Astrocyte (in vitro differentiated cells and primary cell): Measurements from ENCODE around the gene RAB6B. TPM values are rescaled to one million over a fixed set of nuclear protein-coding genes. Genes with fewer than 3 reads are reported as not detected.

Experiments
- DNase-seq: peaks from one replicate; pipeline ENCODE4 v3.0.0-alpha.2; 2010; ENCODE audit warnings: low read depth
- FAIRE-seq: peaks from 2 replicates; lab custom pipeline; 2011; peaks lifted over from hg19 to GRCh38; lab: Jason Lieb, UNC
- H2AFZ ChIP-seq: 2 replicates; pipeline ENCODE4 v1.6.0; 2012; ENCODE audit warnings: low read depth, low read length, inconsistent platforms
- H3K27ac ChIP-seq: 2 replicates; pipeline ENCODE4 v1.5.1; 2011; ENCODE audit warnings: low read depth, low read length, inconsistent platforms
- H3K27me3 ChIP-seq: 2 replicates; pipeline ENCODE4 v1.6.0; 2011; ENCODE audit warnings: low read length, inconsistent platforms; ENCODE audit not compliant: insufficient read depth
- H3K36me3 ChIP-seq: 2 replicates; pipeline ENCODE4 v1.5.1; 2011; ENCODE audit warnings: low read length, inconsistent platforms; ENCODE audit not compliant: insufficient read depth
- H3K4me1 ChIP-seq: 2 replicates; pipeline ENCODE4 v1.5.1; 2011; ENCODE audit warnings: low read length, inconsistent platforms; ENCODE audit not compliant: insufficient read depth
- H3K4me2 ChIP-seq: 2 replicates; pipeline ENCODE4 v1.6.0; 2012; ENCODE audit warnings: low read length, inconsistent platforms
- H3K4me3 ChIP-seq: 2 replicates; pipeline ENCODE4 v1.5.1; 2011; ENCODE audit warnings: low read depth, mild to moderate bottlenecking, low read length, inconsistent platforms; ENCODE audit not compliant: insufficient read depth
- H3K79me2 ChIP-seq: 2 replicates; pipeline ENCODE4 v1.6.0; 2012; ENCODE audit warnings: mild to moderate bottlenecking, low read length, inconsistent platforms; ENCODE audit not compliant: insufficient read depth
- H3K9ac ChIP-seq: 2 replicates; pipeline ENCODE4 v1.6.0; 2012; ENCODE audit warnings: mild to moderate bottlenecking, low read length, inconsistent platforms
- H3K9me3 ChIP-seq: 2 replicates; pipeline ENCODE4 v1.5.1; 2012; ENCODE audit warnings: low read depth, mild to moderate bottlenecking, low read length, inconsistent platforms; ENCODE audit not compliant: insufficient read depth
- H4K20me1 ChIP-seq: 2 replicates; pipeline ENCODE4 v1.6.0; 2012; ENCODE audit warnings: low read length, inconsistent platforms; ENCODE audit not compliant: insufficient read depth
- H3K27ac Mint-ChIP-seq: one replicate; pipeline ENCODE4 v1.8.0; 2021; ENCODE audit warnings: mild to moderate bottlenecking, mixed read lengths; ENCODE audit not compliant: unreplicated experiment
- H3K27me3 Mint-ChIP-seq: one replicate; pipeline ENCODE4 v1.8.0; 2021; ENCODE audit warnings: low read depth, mixed read lengths; ENCODE audit not compliant: unreplicated experiment
- H3K36me3 Mint-ChIP-seq: one replicate; pipeline ENCODE4 v1.8.0; 2021; ENCODE audit warnings: low read depth, mixed read lengths; ENCODE audit not compliant: unreplicated experiment
- H3K4me1 Mint-ChIP-seq: one replicate; pipeline ENCODE4 v1.8.0; 2021; ENCODE audit warnings: low read depth, mixed read lengths; ENCODE audit not compliant: unreplicated experiment
- H3K4me3 Mint-ChIP-seq: one replicate; pipeline ENCODE4 v1.8.0; 2021; ENCODE audit warnings: mild to moderate bottlenecking, moderate library complexity, mixed read lengths; ENCODE audit not compliant: unreplicated experiment
- H3K9me3 Mint-ChIP-seq: one replicate; pipeline ENCODE4 v1.8.0; 2021; ENCODE audit warnings: mild to moderate bottlenecking, mixed read lengths; ENCODE audit not compliant: unreplicated experiment
- CTCF ChIP-seq: IDR thresholded peaks from 2 replicates; pipeline ENCODE4 v1.5.1; 2011; ENCODE audit warnings: low read depth, mild to moderate bottlenecking, inconsistent platforms, low read length, moderate library complexity; ENCODE audit not compliant: insufficient read depth
- EZH2 ChIP-seq: IDR thresholded peaks from 2 replicates; pipeline ENCODE4 v1.6.1; 2012; ENCODE audit warnings: mild to moderate bottlenecking, low read length, inconsistent platforms; ENCODE audit not compliant: insufficient read depth
- total RNA-seq: library from RNA; stranded (reverse); gene quantifications from 2 replicates; pipeline ENCODE4 v1.2.1, GENCODE V29; 2021

The RAB6B gene
- total RNA-seq, 1 donor from 2014 or later: 61.8 TPM

- Histone ChIP-seq H3K4me3 (no peak overlapping the region), H3K27ac (no peak overlapping the region), H3K36me3 (no peaks in the 10 kb centered on the region), H2AFZ (no peak overlapping the region), H3K4me1 (no peaks in the 10 kb centered on the region), H4K20me1 (no peaks in the 10 kb centered on the region), H3K9me3 (no peaks in the 10 kb centered on the region), H3K9ac (no peak overlapping the region), H3K79me2 (no peaks in the 10 kb centered on the region), H3K4me2 (no peak overlapping the region), H3K27me3 (peaks cover 2% of the 10 kb centered on the region)
- no peaks in the 10 kb centered on the region for H3K27me3 Mint-ChIP-seq
- H3K9me3 Mint-ChIP-seq: no peaks in the 10 kb centered on the region
- H3K36me3 Mint-ChIP-seq: no peaks in the 10 kb centered on the region
- no peak overlapping the region for H3K4me3 Mint-ChIP-seq
- TF ChIP-seq EZH2: no peak
- FAIRE-seq: no peak
- H3K27ac Mint-ChIP-seq: no peak overlapping the region
- no peaks in the 10 kb centered on the region for H3K4me1 Mint-ChIP-seq
- DNase-seq: no peak
Measured at GRCh38 chr3:133910422-133910821, 14.7 kb upstream of the RAB6B start.

DNA sequence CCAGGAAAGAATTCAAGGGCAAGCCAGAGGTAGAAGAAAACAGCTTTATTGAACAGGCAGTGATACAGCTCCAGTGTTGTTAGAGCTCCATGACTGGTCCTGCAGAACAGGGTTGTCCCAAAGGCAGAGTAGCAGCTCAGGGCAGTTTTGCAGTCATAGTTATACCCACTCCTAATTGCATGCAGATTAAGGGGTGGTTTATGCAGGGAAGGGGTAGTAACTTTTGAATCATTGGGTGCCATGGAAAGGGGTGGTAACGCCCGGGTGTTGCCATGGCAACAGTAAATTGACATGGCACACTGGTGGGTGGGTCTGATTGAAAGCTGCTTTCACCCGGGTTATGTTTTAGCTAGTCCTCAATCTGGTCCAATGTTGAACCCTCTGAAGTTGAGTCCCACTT is 9.7 kb upstream of the RAB6B start:
- no peaks in the 10 kb centered on the region for H3K27me3 Mint-ChIP-seq

DNA sequence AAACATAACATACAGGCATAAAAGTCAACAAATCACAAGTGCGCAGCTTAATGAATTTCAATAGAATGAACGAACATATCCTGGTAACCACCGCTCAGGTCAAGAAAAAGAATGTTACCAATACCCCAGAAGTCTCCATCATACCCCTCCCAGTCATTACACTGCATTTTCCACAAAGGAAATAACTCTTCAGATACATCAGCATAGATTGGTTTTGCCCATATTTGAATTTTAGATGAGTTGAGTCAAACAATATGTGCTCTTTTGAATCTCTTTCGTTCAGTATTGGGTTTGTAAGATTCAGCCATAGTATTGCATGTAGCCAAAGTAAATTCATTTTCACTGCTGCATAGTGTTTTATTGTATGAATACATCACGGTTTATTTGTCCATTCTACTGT is 6.2 kb upstream of the RAB6B start:
- no peak overlapping the region for H3K27ac ChIP-seq
- H3K27me3 ChIP-seq: peaks cover 16% of the 10 kb centered on the region
- H4K20me1 ChIP-seq: no peaks in the 10 kb centered on the region
- Mint-ChIP-seq H3K4me1 (no peaks in the 10 kb centered on the region), H3K27ac (no peak overlapping the region), H3K27me3 (peaks cover 14% of the 10 kb centered on the region), H3K4me3 (no peak overlapping the region), H3K36me3 (no peaks in the 10 kb centered on the region), H3K9me3 (peaks cover 5% of the 10 kb centered on the region)
- H3K4me1 ChIP-seq: no peaks in the 10 kb centered on the region
- H3K4me3 ChIP-seq: no peak overlapping the region
- H3K36me3 ChIP-seq: no peaks in the 10 kb centered on the region
- H2AFZ ChIP-seq: no peak overlapping the region
- no peak for FAIRE-seq
- no peaks in the 10 kb centered on the region for H3K9me3 ChIP-seq
- no peak for DNase-seq
- TF ChIP-seq CTCF: no peak
- H3K4me2 ChIP-seq: no peak overlapping the region
- no peak overlapping the region for H3K9ac ChIP-seq
- H3K79me2 ChIP-seq: no peaks in the 10 kb centered on the region

More for the DNA sequence above, 9.7 kb upstream of the RAB6B start:
- Histone ChIP-seq H3K9me3 (no peaks in the 10 kb centered on the region), H3K27ac (no peak overlapping the region), H3K4me3 (no peak overlapping the region), H3K9ac (no peak overlapping the region), H3K27me3 (no peaks in the 10 kb centered on the region), H3K79me2 (no peaks in the 10 kb centered on the region), H4K20me1 (no peaks in the 10 kb centered on the region), H3K4me2 (no peak overlapping the region), H2AFZ (no peak overlapping the region), H3K36me3 (no peaks in the 10 kb centered on the region), H3K4me1 (no peaks in the 10 kb centered on the region)
- no peak for TF ChIP-seq EZH2
- H3K9me3 Mint-ChIP-seq: peaks cover 5% of the 10 kb centered on the region
- no peak overlapping the region for H3K27ac Mint-ChIP-seq
- FAIRE-seq (no peak), DNase-seq (no peak)
- no peak overlapping the region for H3K4me3 Mint-ChIP-seq
- H3K36me3 Mint-ChIP-seq: no peaks in the 10 kb centered on the region
- H3K4me1 Mint-ChIP-seq: no peaks in the 10 kb centered on the region
